Loucy (cell line): ENCODE data around the gene RNU1-1.

ENCODE experiments used
- H2AFZ ChIP-seq: fragments of 200-600 bp; sonication (generic); 2 replicates; pipeline ENCODE4 v1.6.0; 2016; ENCODE audit warnings: antibody characterized with exemption, mild to moderate bottlenecking, low read length, moderate library complexity
- H3F3A ChIP-seq: fragments of 200-600 bp; 2 replicates; pipeline ENCODE4 v1.6.0; 2016; ENCODE audit warnings: antibody characterized with exemption, low read depth, mild to moderate bottlenecking
- H3K27me3 ChIP-seq: fragments of 200-600 bp; sonication (generic); 2 replicates; pipeline ENCODE4 v1.6.1; 2014; ENCODE audit warnings: low read length, mild to moderate bottlenecking; ENCODE audit not compliant: insufficient read depth, poor library complexity, severe bottlenecking
- H3K36me3 ChIP-seq: fragments of 200-600 bp; sonication (generic); 2 replicates; pipeline ENCODE4 v1.6.1; 2016; ENCODE audit warnings: low read length; ENCODE audit not compliant: insufficient read depth
- H3K4me1 ChIP-seq: fragments of 200-600 bp; sonication (generic); 2 replicates; pipeline ENCODE4 v1.5.1; 2014; ENCODE audit warnings: low read length, mild to moderate bottlenecking; ENCODE audit not compliant: insufficient read depth, poor library complexity, severe bottlenecking
- H3K4me2 ChIP-seq: fragments of 200-600 bp; sonication (generic); 2 replicates; pipeline ENCODE4 v1.6.0; 2014; ENCODE audit warnings: antibody characterized with exemption, low read length, low read depth, mild to moderate bottlenecking; ENCODE audit not compliant: poor library complexity, severe bottlenecking
- H3K4me3 ChIP-seq: fragments of 200-600 bp; sonication (generic); 2 replicates; pipeline ENCODE4 v1.5.1; 2014; ENCODE audit warnings: low read length, mild to moderate bottlenecking, mixed read lengths; ENCODE audit not compliant: poor library complexity, severe bottlenecking
- H3K79me2 ChIP-seq: fragments of 200-600 bp; sonication (generic); 2 replicates; pipeline ENCODE4 v1.6.1; 2014; ENCODE audit warnings: low read length; ENCODE audit not compliant: insufficient read depth
- H3K9ac ChIP-seq: fragments of 200-600 bp; sonication (generic); 2 replicates; pipeline ENCODE4 v1.6.0; 2014; ENCODE audit warnings: mild to moderate bottlenecking, low read depth, low read length, moderate library complexity; ENCODE audit not compliant: poor library complexity, severe bottlenecking
- H3K9me2 ChIP-seq: fragments of 200-600 bp; sonication (generic); replicated peaks from 2 replicates; pipeline ENCODE4 v1.6.1; 2016; ENCODE audit warnings: low read depth, low read length, mixed read lengths
- H3K9me3 ChIP-seq: fragments of 200-600 bp; sonication (generic); 2 replicates; pipeline ENCODE4 v1.6.1; 2014; ENCODE audit warnings: mild to moderate bottlenecking, antibody characterized with exemption, low read length, low read depth; ENCODE audit not compliant: insufficient read depth
- H4K20me1 ChIP-seq: fragments of 200-600 bp; sonication (generic); 2 replicates; pipeline ENCODE4 v1.6.0; 2014; ENCODE audit warnings: antibody characterized with exemption, low read length, mild to moderate bottlenecking; ENCODE audit not compliant: insufficient read depth, poor library complexity, severe bottlenecking
- EZH2phosphoT487 ChIP-seq: fragments of 200-600 bp; IDR thresholded peaks from 2 replicates; pipeline ENCODE4 v1.6.1; 2018; ENCODE audit warnings: antibody characterized with exemption, mild to moderate bottlenecking, moderate library complexity, borderline replicate concordance
- TF ChIP-seq, protein P1 (sequence below): fragments of 200-600 bp; sonication (generic); conservative IDR thresholded peaks from 2 replicates; pipeline ENCODE4 v1.5.1; 2014; ENCODE audit warnings: mild to moderate bottlenecking, antibody characterized with exemption, low read length

RNU1-1 gene

DNA sequence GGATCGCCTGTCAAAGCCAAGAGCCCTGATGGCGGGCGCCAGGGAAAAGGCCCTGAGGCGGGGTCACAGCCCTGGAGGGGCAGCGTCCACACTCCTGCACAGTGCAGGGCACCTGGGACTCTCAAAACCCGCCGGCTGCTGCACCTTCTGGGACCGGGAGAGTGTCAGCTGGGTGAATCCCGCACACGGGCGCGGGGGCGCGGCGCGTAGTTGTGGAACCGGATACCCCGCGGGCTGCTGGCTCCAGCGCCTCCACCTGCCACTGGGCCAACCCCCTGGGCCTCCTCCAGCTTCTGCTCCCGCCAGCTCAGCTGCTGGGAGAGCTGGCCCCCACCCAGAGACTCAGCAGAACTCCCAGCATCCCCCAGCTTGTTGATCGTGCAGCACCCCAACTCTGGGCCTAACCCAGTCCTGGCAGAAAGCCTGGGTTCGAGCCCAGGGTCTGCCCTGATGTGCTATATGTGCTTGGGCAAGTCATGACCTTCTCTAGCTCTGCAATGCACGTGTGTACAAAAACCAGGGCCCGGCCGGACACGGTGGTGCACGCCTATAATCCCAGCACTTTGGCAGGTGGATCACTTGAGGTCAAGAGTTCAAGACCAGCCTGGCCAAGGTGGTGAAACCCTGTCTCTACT is 39.8 kb downstream of the RNU1-1 start:
- TF ChIP-seq, protein P1, sequence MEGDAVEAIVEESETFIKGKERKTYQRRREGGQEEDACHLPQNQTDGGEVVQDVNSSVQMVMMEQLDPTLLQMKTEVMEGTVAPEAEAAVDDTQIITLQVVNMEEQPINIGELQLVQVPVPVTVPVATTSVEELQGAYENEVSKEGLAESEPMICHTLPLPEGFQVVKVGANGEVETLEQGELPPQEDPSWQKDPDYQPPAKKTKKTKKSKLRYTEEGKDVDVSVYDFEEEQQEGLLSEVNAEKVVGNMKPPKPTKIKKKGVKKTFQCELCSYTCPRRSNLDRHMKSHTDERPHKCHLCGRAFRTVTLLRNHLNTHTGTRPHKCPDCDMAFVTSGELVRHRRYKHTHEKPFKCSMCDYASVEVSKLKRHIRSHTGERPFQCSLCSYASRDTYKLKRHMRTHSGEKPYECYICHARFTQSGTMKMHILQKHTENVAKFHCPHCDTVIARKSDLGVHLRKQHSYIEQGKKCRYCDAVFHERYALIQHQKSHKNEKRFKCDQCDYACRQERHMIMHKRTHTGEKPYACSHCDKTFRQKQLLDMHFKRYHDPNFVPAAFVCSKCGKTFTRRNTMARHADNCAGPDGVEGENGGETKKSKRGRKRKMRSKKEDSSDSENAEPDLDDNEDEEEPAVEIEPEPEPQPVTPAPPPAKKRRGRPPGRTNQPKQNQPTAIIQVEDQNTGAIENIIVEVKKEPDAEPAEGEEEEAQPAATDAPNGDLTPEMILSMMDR, result no peak
- TF ChIP-seq EZH2phosphoT487, result no peak
- no peak overlapping the region for H3K9ac ChIP-seq

DNA sequence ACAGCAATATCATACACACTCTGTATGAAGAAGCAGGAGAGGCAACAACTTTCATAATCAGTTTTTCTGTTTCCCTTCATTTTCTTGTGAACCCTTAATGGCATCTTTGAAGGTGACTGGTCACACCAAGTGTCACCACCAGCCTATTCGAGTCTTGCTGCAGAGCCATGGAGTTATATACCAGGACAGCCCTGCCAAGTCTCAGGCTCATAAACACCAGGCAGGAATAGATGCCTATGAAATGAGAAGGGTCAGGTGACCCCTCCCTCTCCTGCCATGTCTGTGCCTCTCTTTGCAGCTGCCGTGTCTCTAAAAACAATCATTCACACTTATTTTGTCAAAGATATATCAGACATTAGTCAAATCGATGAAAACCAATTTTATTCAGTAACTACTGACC is 45.5 kb downstream of the RNU1-1 start:
- Histone ChIP-seq H3K9me3 (no peaks in the 10 kb centered on the region), H3K9ac (no peak overlapping the region), H3K4me2 (no peak overlapping the region), H3K36me3 (no peaks in the 10 kb centered on the region), H2AFZ (no peak overlapping the region), H3K9me2 (no peaks in the 10 kb centered on the region), H3K27me3 (no peaks in the 10 kb centered on the region), H3K79me2 (no peaks in the 10 kb centered on the region), H3K4me1 (no peaks in the 10 kb centered on the region), H3K4me3 (no peak overlapping the region), H4K20me1 (no peaks in the 10 kb centered on the region), H3F3A (no peaks in the 10 kb centered on the region)
- TF ChIP-seq, protein P1, result no peak
- no peak for TF ChIP-seq EZH2phosphoT487

More for the DNA sequence above, 39.8 kb downstream of the RNU1-1 start:
- no peaks in the 10 kb centered on the region for H3K27me3 ChIP-seq
- H3K79me2 ChIP-seq, result no peaks in the 10 kb centered on the region
- no peaks in the 10 kb centered on the region for H4K20me1 ChIP-seq
- H3K36me3 ChIP-seq, result no peaks in the 10 kb centered on the region
- no peaks in the 10 kb centered on the region for H3K9me3 ChIP-seq
- H3K4me2 ChIP-seq, result no peak overlapping the region
- no peak overlapping the region for H3K4me3 ChIP-seq
- H3K4me1 ChIP-seq, result no peaks in the 10 kb centered on the region
- H3F3A ChIP-seq, result no peaks in the 10 kb centered on the region
- H3K9me2 ChIP-seq, result no peaks in the 10 kb centered on the region
- H2AFZ ChIP-seq, result no peak overlapping the region

DNA sequence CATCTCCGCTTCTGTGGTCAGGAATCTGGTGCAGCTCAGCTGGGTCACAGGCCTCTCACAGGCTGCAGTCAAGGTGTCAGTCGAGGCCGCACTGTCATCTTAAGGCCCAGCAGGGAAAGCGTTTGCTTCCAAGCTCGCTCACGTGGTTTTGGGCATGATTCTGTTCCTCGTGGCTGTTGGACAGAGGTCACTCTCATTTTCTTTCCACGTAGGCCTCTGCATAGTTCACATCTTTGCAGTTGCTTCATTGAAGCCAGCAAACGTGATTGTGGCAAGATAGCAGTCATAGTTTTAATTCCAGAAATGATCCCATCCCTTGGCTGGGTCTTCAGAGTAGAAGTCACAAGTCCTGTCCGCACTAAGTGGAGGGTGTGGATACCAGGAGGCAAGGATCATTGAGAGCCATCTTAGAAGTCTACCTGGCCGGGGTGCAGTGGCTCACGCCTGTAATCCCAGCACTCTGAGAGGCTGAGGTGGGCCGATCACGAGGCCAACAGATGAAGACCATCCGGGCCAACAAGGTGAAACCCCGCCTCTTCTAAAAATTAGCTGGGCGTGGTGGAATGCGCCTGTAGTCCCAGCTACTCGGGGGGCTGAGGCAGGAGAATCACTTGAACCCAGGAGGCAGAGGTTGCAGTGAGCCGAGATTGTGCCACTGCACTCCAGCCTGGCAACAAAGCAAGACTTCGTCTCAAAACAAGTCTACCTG is 49.0 kb downstream of the RNU1-1 start:
- H4K20me1 ChIP-seq, result no peaks in the 10 kb centered on the region
- no peak for TF ChIP-seq EZH2phosphoT487
- TF ChIP-seq, protein P1, result no peak
- no peaks in the 10 kb centered on the region for H3K4me1 ChIP-seq
- H3K9ac ChIP-seq, result no peak overlapping the region
- H3K27me3 ChIP-seq, result no peaks in the 10 kb centered on the region
- H3K9me3 ChIP-seq, result no peaks in the 10 kb centered on the region
- H2AFZ ChIP-seq, result no peak overlapping the region
- no peaks in the 10 kb centered on the region for H3K9me2 ChIP-seq
- H3F3A ChIP-seq, result no peaks in the 10 kb centered on the region
- H3K79me2 ChIP-seq, result no peaks in the 10 kb centered on the region
- H3K4me2 ChIP-seq, result no peak overlapping the region
- H3K36me3 ChIP-seq, result peaks cover 17% of the 10 kb centered on the region; the same call in 1 of the 2 replicates
- no peak overlapping the region for H3K4me3 ChIP-seq
